SK-N-MC (cell line): ENCODE measurements around the gene BATF3.

Source experiments
- EZH2 ChIP-seq: fragments of 200-600 bp; sonication (generic); IDR thresholded peaks from one replicate; pipeline ENCODE4 v1.6.1; 2017; ENCODE audit warnings: antibody characterized with exemption
- POLR2AphosphoS5 ChIP-seq: IDR thresholded peaks from 2 replicates; pipeline ENCODE4 v1.6.1; 2012; ENCODE audit warnings: mild to moderate bottlenecking, low read depth, low read length, borderline replicate concordance

- TF ChIP-seq EZH2 (no peak), POLR2AphosphoS5 (no peak)
Measured at GRCh38 chr1:212652609-212653008, 47.0 kb downstream of the BATF3 start.
